WTC11 (cell line): Measurements from ENCODE around the gene CALML3. TPM values are rescaled to one million over a fixed set of nuclear protein-coding genes. Genes with fewer than 3 reads are reported as not detected.

ENCODE experiments used
- ATAC-seq: fragments of 200-7000 bp; cut with Tn5 transposase; 2 replicates; pipeline ENCODE4 v1.10.0; 2021; ENCODE audit warnings: mild to moderate bottlenecking, moderate library complexity
- CTCF ChIA-PET: fragments of 300-600 bp; sonication (Branson Sonifier 250); formaldehyde crosslinking; loops from one replicate; lab custom pipeline; 2021; ENCODE audit warnings: antibody characterized with exemption; lab: Charles Lee
- POLR2A ChIA-PET: fragments of 350-600 bp; sonication (Branson Sonifier 250); formaldehyde crosslinking; loops from one replicate; lab custom pipeline; 2021; ENCODE audit warnings: antibody characterized with exemption; lab: Charles Lee
- DNase-seq: peaks from one replicate; pipeline ENCODE4 v3.0.0; 2021; ENCODE audit warnings: low spot score
- H3K27ac Mint-ChIP-seq: 2 replicates; pipeline ENCODE4 v1.8.0; 2021; ENCODE audit warnings: mixed read lengths
- H3K27me3 Mint-ChIP-seq: 2 replicates; pipeline ENCODE4 v1.8.0; 2021; ENCODE audit warnings: low read depth, mild to moderate bottlenecking, moderate library complexity, mixed read lengths
- H3K36me3 Mint-ChIP-seq: 2 replicates; pipeline ENCODE4 v1.8.0; 2021; ENCODE audit warnings: mixed read lengths
- H3K4me1 Mint-ChIP-seq: 2 replicates; pipeline ENCODE4 v1.8.0; 2022; ENCODE audit warnings: mixed read lengths
- H3K4me3 Mint-ChIP-seq: 2 replicates; pipeline ENCODE4 v1.8.0; 2021; ENCODE audit warnings: mild to moderate bottlenecking, moderate library complexity, mixed read lengths
- H3K9me3 Mint-ChIP-seq: 2 replicates; pipeline ENCODE4 v1.8.0; 2021; ENCODE audit warnings: mixed read lengths
- ATF6 ChIP-seq: sonication (generic); formaldehyde crosslinking; IDR thresholded peaks from 2 replicates; pipeline ENCODE4 v1.8.1; 2023; ENCODE audit warnings: mild to moderate bottlenecking, missing genetic modification reagents
- CBFB ChIP-seq: sonication (generic); formaldehyde crosslinking; IDR thresholded peaks from 2 replicates; pipeline ENCODE4 v1.8.1; 2022; ENCODE audit warnings: mild to moderate bottlenecking, low read depth, missing genetic modification reagents
- CREB1 ChIP-seq: sonication (generic); formaldehyde crosslinking; IDR thresholded peaks from 2 replicates; pipeline ENCODE4 v1.8.0; 2023; ENCODE audit warnings: mild to moderate bottlenecking, missing genetic modification reagents
- ESRRA ChIP-seq: sonication (generic); formaldehyde crosslinking; IDR thresholded peaks from 2 replicates; pipeline ENCODE4 v1.8.1; 2022; ENCODE audit warnings: mild to moderate bottlenecking, missing genetic modification reagents, borderline replicate concordance
- GABPB1 ChIP-seq: sonication (generic); formaldehyde crosslinking; IDR thresholded peaks from 2 replicates; pipeline ENCODE4 v1.8.1; 2023; ENCODE audit warnings: mild to moderate bottlenecking, missing genetic modification reagents
- GRHL2 ChIP-seq: fragments of 250-450 bp; sonication (Bioruptor Pico); IDR thresholded peaks from 2 replicates; pipeline ENCODE4 v1.8.0; 2022; ENCODE audit warnings: mild to moderate bottlenecking, moderate library complexity; ENCODE audit not compliant: insufficient replicate concordance, severe bottlenecking
- GTF2I ChIP-seq: fragments of 250-450 bp; sonication (Bioruptor Pico); conservative IDR thresholded peaks from 2 replicates; pipeline ENCODE4 v1.4.0; 2021; ENCODE audit warnings: mild to moderate bottlenecking
- KAT7 ChIP-seq: sonication (generic); formaldehyde crosslinking; IDR thresholded peaks from 2 replicates; pipeline ENCODE4 v1.8.1; 2023; ENCODE audit warnings: missing genetic modification reagents, mild to moderate bottlenecking, borderline replicate concordance
- MXD4 ChIP-seq: fragments of 250-450 bp; sonication (Bioruptor Pico); IDR thresholded peaks from 2 replicates; pipeline ENCODE4 v1.8.0; 2021; ENCODE audit warnings: mild to moderate bottlenecking, moderate library complexity, borderline replicate concordance
- MYBL2 ChIP-seq: sonication (generic); formaldehyde crosslinking; IDR thresholded peaks from 2 replicates; pipeline ENCODE4 v1.8.1; 2023; ENCODE audit warnings: mild to moderate bottlenecking, moderate library complexity, missing genetic modification reagents
- NR3C1 ChIP-seq: sonication (generic); formaldehyde crosslinking; conservative IDR thresholded peaks from 2 replicates; pipeline ENCODE4 v1.8.1; 2023; ENCODE audit warnings: low read depth, mild to moderate bottlenecking, missing genetic modification reagents
- OVOL2 ChIP-seq: fragments of 250-450 bp; sonication (Bioruptor Pico); IDR thresholded peaks from 2 replicates; pipeline ENCODE4 v1.9.0; 2021; ENCODE audit warnings: mild to moderate bottlenecking, borderline replicate concordance
- PREB ChIP-seq: sonication (generic); formaldehyde crosslinking; IDR thresholded peaks from 2 replicates; pipeline ENCODE4 v1.8.1; 2022; ENCODE audit warnings: mild to moderate bottlenecking, missing genetic modification reagents, moderate library complexity, borderline replicate concordance
- TCF7 ChIP-seq: sonication (generic); formaldehyde crosslinking; IDR thresholded peaks from 2 replicates; pipeline ENCODE4 v1.8.0; 2022; ENCODE audit warnings: mild to moderate bottlenecking, low read depth, missing genetic modification reagents, moderate library complexity
- TP53 ChIP-seq: sonication (generic); formaldehyde crosslinking; IDR thresholded peaks from 2 replicates; pipeline ENCODE4 v1.8.1; 2023; ENCODE audit warnings: mild to moderate bottlenecking, missing genetic modification reagents
- USF2 ChIP-seq: sonication (generic); formaldehyde crosslinking; IDR thresholded peaks from 2 replicates; pipeline ENCODE4 v1.8.1; 2023; ENCODE audit warnings: mild to moderate bottlenecking, missing genetic modification reagents, moderate library complexity
- ZNF219 ChIP-seq: sonication (generic); formaldehyde crosslinking; IDR thresholded peaks from 2 replicates; pipeline ENCODE4 v1.8.0; 2023; ENCODE audit warnings: missing genetic modification reagents, mild to moderate bottlenecking, borderline replicate concordance
- ZNF232 ChIP-seq: sonication (generic); formaldehyde crosslinking; IDR thresholded peaks from 2 replicates; pipeline ENCODE4 v1.8.0; 2022; ENCODE audit warnings: mild to moderate bottlenecking, missing genetic modification reagents
- ZNF423 ChIP-seq: fragments of 250-450 bp; sonication (Bioruptor Pico); IDR thresholded peaks from 2 replicates; pipeline ENCODE4 v2.1.2; 2022; ENCODE audit warnings: mild to moderate bottlenecking, moderate library complexity
- ZNF425 ChIP-seq: fragments of 250-450 bp; sonication (Bioruptor Pico); conservative IDR thresholded peaks from 2 replicates; pipeline ENCODE4 v1.9.0; 2021; ENCODE audit warnings: mild to moderate bottlenecking
- total RNA-seq: library from RNA; stranded (reverse); gene quantifications from 3 replicates; pipeline ENCODE4 v1.2.3, GENCODE V29; 2021

The CALML3 gene
- total RNA-seq, 1 experiment from 2014 or later: not detected

GRCh38 chr10:5564537-5565204 lies 39.9 kb downstream of the CALML3 start:
- ATAC-seq: no peak

GRCh38 chr10:5565205-5565545 lies 40.4 kb downstream of the CALML3 start:
- no peak overlapping the region for H3K4me3 Mint-ChIP-seq
- CTCF ChIA-PET: no interaction called here
- TF ChIP-seq ZNF423 (CRISPR knock-in tag): no peak
- no peak for TF ChIP-seq ZNF219
- TF ChIP-seq ESRRA: no peak
- no peak for TF ChIP-seq ZNF232
- TF ChIP-seq OVOL2 (CRISPR knock-in tag): no peak
- no peak for TF ChIP-seq GABPB1 (CRISPR knock-in tag)
- TF ChIP-seq ATF6 (CRISPR knock-in tag): no peak
- no peak for TF ChIP-seq GRHL2
- TF ChIP-seq PREB (CRISPR knock-in tag): no peak
- no peak for TF ChIP-seq CREB1 (CRISPR knock-in tag)
- TF ChIP-seq TP53: no peak
- no peak for TF ChIP-seq TCF7 (CRISPR knock-in tag)

More at GRCh38 chr10:5564537-5565204, 39.9 kb downstream of the CALML3 start:
- DNase-seq: no peak
- POLR2A ChIA-PET: no interaction called here
- H3K27ac Mint-ChIP-seq: no peak overlapping the region; the same call in 1 of the 2 replicates
- no peaks in the 10 kb centered on the region for H3K36me3 Mint-ChIP-seq
- no peak overlapping the region for H3K4me3 Mint-ChIP-seq
- H3K4me1 Mint-ChIP-seq: peaks cover 17% of the 10 kb centered on the region
- TF ChIP-seq USF2 (CRISPR knock-in tag): no peak
- no peak for TF ChIP-seq MYBL2 (CRISPR knock-in tag)
- no peak for TF ChIP-seq TP53
- TF ChIP-seq NR3C1 (CRISPR knock-in tag): no peak
- TF ChIP-seq MXD4 (CRISPR knock-in tag): no peak
- no peak for TF ChIP-seq GTF2I
- TF ChIP-seq PREB (CRISPR knock-in tag): no peak
- no peak for TF ChIP-seq ZNF425 (CRISPR knock-in tag)
- TF ChIP-seq KAT7 (CRISPR knock-in tag): no peak
- no peak for TF ChIP-seq ATF6 (CRISPR knock-in tag)
- TF ChIP-seq CBFB (CRISPR knock-in tag): no peak
- peaks cover 2% of the 10 kb centered on the region; the same call in 1 of the 2 replicates for H3K27me3 Mint-ChIP-seq
- CTCF ChIA-PET: no interaction called here
- no peaks in the 10 kb centered on the region for H3K9me3 Mint-ChIP-seq

More at GRCh38 chr10:5565205-5565545, 40.4 kb downstream of the CALML3 start:
- peaks cover 2% of the 10 kb centered on the region; the same call in 1 of the 2 replicates for H3K27me3 Mint-ChIP-seq
- H3K36me3 Mint-ChIP-seq: no peaks in the 10 kb centered on the region
- no peak for DNase-seq
- peaks cover 12% of the 10 kb centered on the region for H3K4me1 Mint-ChIP-seq
- H3K9me3 Mint-ChIP-seq: no peaks in the 10 kb centered on the region
- ATAC-seq: no peak
- no peak overlapping the region for H3K27ac Mint-ChIP-seq
- POLR2A ChIA-PET: no interaction called here
